Lung (tissue), 12 donors: ENCODE measurements around the gene PLEKHG3. TPM values are rescaled to one million over a fixed set of nuclear protein-coding genes. Genes with fewer than 3 reads are reported as not detected.

Experiments
- ATAC-seq: fragments of 200-7000 bp; cut with Tn5 transposase; one replicate; pipeline ENCODE4 v1.9.1; 2020; ENCODE audit warnings: moderate number of reproducible peaks; ENCODE audit not compliant: insufficient read depth, low FRiP score
- DNase-seq, 3 donors: peaks; one replicate each; pipeline ENCODE4 v3.0.0-alpha.2; 2013 to 2017
- H3K27ac ChIP-seq, 2 donors: one replicate each; pipeline ENCODE4 v1.5.1; 2013; ENCODE audit warnings: mild to moderate bottlenecking in 2 of 2, moderate library complexity in 2 of 2, control low read depth in 1 of 2, inconsistent platforms in 1 of 2, low read depth in 1 of 2, low read length in 1 of 2
- H3K27me3 ChIP-seq, 3 donors: one replicate each; pipeline ENCODE4 v1.5.1; 2013; ENCODE audit warnings: low read length in 2 of 3; ENCODE audit not compliant: control insufficient read depth in 3 of 3, insufficient read depth in 3 of 3
- H3K36me3 ChIP-seq, 4 donors: one replicate each; pipeline ENCODE4 v1.5.1; 2013; ENCODE audit warnings: low read length in 4 of 4, mild to moderate bottlenecking in 1 of 4, moderate library complexity in 1 of 4; ENCODE audit not compliant: control insufficient read depth in 4 of 4, insufficient read depth in 4 of 4
- H3K4me1 ChIP-seq, 5 donors: one replicate each; pipeline ENCODE4 v1.5.1; 2013; ENCODE audit warnings: low read length in 5 of 5, mild to moderate bottlenecking in 2 of 5, moderate library complexity in 1 of 5; ENCODE audit not compliant: control insufficient read depth in 5 of 5, insufficient read depth in 5 of 5
- H3K4me3 ChIP-seq: one replicate; pipeline ENCODE4 v1.5.1; 2013; ENCODE audit warnings: mild to moderate bottlenecking, control low read depth, moderate library complexity
- H3K9ac ChIP-seq, 2 donors: one replicate each; pipeline ENCODE4 v1.5.1; 2013; ENCODE audit warnings: low read length in 2 of 2, control low read depth in 1 of 2; ENCODE audit not compliant: insufficient read depth in 1 of 2
- H3K9me3 ChIP-seq, 4 donors: one replicate each; pipeline ENCODE4 v1.5.1; 2013; ENCODE audit warnings: low read length in 3 of 4, mild to moderate bottlenecking in 1 of 4, moderate library complexity in 1 of 4; ENCODE audit not compliant: control insufficient read depth in 4 of 4, insufficient read depth in 3 of 4
- WGBS, 2 donors: extraction: QIAGEN DNeasy Blood & Tissue Kit; methylation state at CpG; one replicate each; pipeline ENCODE4 v1.1.7; 2013; 5-methylcytosine and 5-hydroxymethylcytosine counted together
- polyA plus RNA-seq, 2 donors: library from polyadenylated mRNA; stranded (reverse); fragments of 200-250 nt; gene quantifications; one replicate each; pipeline ENCODE4 v1.2.1, GENCODE V29; 2013
- total RNA-seq, 2 donors: library from RNA; depleted of rRNA in 1 of 2; stranded (reverse); fragments of >200 nt in 1 of 2; gene quantifications; one replicate each; pipeline ENCODE4 v1.2.1, GENCODE V29; 2014 to 2021
- TF ChIP-seq, protein P1 (sequence below): IDR thresholded peaks from 2 replicates; pipeline ENCODE4 v1.5.1; 2012; ENCODE audit warnings: mild to moderate bottlenecking; ENCODE audit errors: control extremely low read depth, extremely low read depth
- donor health status: control.
- donor health status: control.
- donor health status: Bipolar disorder and iron deficiency.
- donor health status: healthy.
- donor health status: DM: yes; HTN: yes; CAD: no.

The PLEKHG3 gene
- total and polyA plus RNA-seq, 4 donors, result 11.0 to 43.5 (median 21.5) TPM

DNA sequence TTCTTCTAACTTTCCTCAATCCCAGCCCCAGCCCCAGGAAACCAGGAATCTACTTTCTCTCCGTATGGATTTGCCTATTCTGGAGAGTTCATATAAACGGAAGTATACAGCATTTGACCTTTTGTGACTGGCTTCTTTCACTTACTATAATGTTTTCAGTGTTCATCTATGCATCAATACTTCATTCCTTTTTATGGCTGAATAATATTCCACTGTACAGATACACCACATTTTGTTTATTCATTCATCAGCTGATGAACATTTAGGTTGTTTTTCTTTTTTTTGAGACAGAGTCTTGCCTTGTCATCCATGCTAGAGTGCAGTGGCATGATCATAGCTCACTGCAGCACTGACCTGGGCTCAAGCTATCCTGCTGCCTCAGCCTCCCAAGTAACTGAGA, 3.9 kb upstream of the PLEKHG3 start:
- no peak overlapping the region for H3K9ac ChIP-seq
- H3K27ac ChIP-seq, result no peak overlapping the region
- peaks cover 0 to 34% (median 12%) of the 10 kb centered on the region in 5 donors for H3K4me1 ChIP-seq
- peaks cover 0 to 3% (median 0%) of the 10 kb centered on the region in 3 donors for H3K27me3 ChIP-seq
- no peak overlapping the region for H3K4me3 ChIP-seq
- DNase-seq (no peak), ATAC-seq (no peak)
- WGBS, 2 donors, result 84 to 85% methylated on average over 2 of the region's 2 CpGs
- H3K9me3 ChIP-seq, result no peaks in the 10 kb centered on the region
- TF ChIP-seq, protein P1, sequence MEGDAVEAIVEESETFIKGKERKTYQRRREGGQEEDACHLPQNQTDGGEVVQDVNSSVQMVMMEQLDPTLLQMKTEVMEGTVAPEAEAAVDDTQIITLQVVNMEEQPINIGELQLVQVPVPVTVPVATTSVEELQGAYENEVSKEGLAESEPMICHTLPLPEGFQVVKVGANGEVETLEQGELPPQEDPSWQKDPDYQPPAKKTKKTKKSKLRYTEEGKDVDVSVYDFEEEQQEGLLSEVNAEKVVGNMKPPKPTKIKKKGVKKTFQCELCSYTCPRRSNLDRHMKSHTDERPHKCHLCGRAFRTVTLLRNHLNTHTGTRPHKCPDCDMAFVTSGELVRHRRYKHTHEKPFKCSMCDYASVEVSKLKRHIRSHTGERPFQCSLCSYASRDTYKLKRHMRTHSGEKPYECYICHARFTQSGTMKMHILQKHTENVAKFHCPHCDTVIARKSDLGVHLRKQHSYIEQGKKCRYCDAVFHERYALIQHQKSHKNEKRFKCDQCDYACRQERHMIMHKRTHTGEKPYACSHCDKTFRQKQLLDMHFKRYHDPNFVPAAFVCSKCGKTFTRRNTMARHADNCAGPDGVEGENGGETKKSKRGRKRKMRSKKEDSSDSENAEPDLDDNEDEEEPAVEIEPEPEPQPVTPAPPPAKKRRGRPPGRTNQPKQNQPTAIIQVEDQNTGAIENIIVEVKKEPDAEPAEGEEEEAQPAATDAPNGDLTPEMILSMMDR, result no peak
- no peaks in the 10 kb centered on the region for H3K36me3 ChIP-seq

DNA sequence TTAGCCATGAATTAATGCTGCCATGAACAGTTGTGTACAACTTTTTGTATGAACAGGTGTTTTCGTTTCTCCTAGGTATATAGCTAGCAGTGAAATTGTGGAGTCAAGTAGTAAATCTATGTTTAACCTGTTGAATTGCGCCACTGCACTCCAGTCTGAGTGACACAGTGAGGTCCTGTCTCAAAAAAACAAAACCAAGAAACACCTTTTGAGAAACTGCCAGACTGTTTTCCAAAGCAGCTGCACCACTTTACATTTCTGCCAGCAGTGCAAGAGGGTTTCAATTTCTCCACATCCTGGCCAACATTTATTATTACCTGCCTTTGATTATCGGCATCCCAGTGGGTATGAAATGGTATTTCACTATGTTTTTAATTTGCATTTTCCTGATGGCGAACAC, 3.3 kb upstream of the PLEKHG3 start:
- no peak for ATAC-seq
- DNase-seq, result peak in 2 of 3 donors; percentile 25 to 54
- Histone ChIP-seq H3K36me3 (no peaks in the 10 kb centered on the region), H3K4me3 (no peak overlapping the region), H3K9ac (no peak overlapping the region), H3K9me3 (no peaks in the 10 kb centered on the region), H3K27me3 (peaks cover 0 to 3% (median 0%) of the 10 kb centered on the region in 3 donors), H3K27ac (no peak overlapping the region), H3K4me1 (peaks cover 0 to 40% (median 13%) of the 10 kb centered on the region in 5 donors)
- TF ChIP-seq, protein P1, result no peak
- 71 to 82% methylated on average over 4 of the region's 4 CpGs for WGBS, 2 donors

DNA sequence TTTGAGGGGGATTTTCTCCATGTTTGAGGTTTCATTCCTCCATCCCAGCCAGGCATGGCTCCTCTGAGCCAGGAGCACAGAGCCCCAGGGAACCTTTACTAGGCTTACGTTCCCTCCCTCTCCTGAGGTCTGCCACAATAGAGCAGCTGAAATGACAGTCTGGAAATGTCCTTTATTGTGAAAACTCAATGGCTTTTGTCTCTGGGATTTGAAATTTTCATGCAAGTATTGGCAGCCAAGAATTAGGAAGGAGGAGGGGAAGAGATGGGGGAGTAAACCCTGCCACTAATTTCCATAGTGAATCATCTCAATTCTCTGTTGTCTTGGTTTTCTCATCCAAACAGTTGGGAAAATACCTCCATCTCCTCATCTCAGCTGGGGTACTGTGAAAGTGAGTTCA, 2.6 kb upstream of the PLEKHG3 start:
- Histone ChIP-seq H3K27me3 (peaks cover 0 to 3% (median 0%) of the 10 kb centered on the region in 3 donors), H3K9ac (no peak overlapping the region), H3K9me3 (no peaks in the 10 kb centered on the region), H3K27ac (no peak overlapping the region), H3K36me3 (no peaks in the 10 kb centered on the region), H3K4me1 (peaks cover 0 to 48% (median 18%) of the 10 kb centered on the region in 5 donors), H3K4me3 (no peak overlapping the region)
- ATAC-seq (no peak), DNase-seq (no peak)
- TF ChIP-seq, protein P1, result no peak
- 64 to 84% methylated on average over 1 of the region's 1 CpG for WGBS, 2 donors
